ENCODE data around the gene TRNAU1AP. TPM values are rescaled to one million over a fixed set of nuclear protein-coding genes. Genes with fewer than 3 reads are reported as not detected.

The TRNAU1AP gene
- total RNA-seq, 2 donors from 2014 or later = 58.9 to 95.8 TPM

GRCh38 chr1:28601696-28602095, 48.8 kb downstream of the TRNAU1AP start:
- Mint-ChIP-seq H3K4me1 (no peaks in the 10 kb centered on the region), H3K36me3 (ENCODE audit: low read depth) (peaks cover 41% of the 10 kb centered on the region), H3K27me3 (no peaks in the 10 kb centered on the region), H3K27ac (peak overlapping the region; percentile 30), H3K4me3 (no peak overlapping the region), H3K9me3 (no peaks in the 10 kb centered on the region)
- peak; percentile 94 for ATAC-seq (replicated peaks)

- no peak overlapping the region for H3K4me3 Mint-ChIP-seq
- H3K4me1 Mint-ChIP-seq = no peaks in the 10 kb centered on the region
- no peak for ATAC-seq (replicated peaks)
- H3K9me3 Mint-ChIP-seq = no peaks in the 10 kb centered on the region
- no peaks in the 10 kb centered on the region for H3K27me3 Mint-ChIP-seq
- peaks cover 52% of the 10 kb centered on the region for H3K36me3 Mint-ChIP-seq (ENCODE audit: low read depth)
- no peak overlapping the region for H3K27ac Mint-ChIP-seq
Measured at GRCh38 chr1:28602536-28603439, 49.9 kb downstream of the TRNAU1AP start.

GRCh38 chr1:28604411-28604810, 51.5 kb downstream of the TRNAU1AP start:
- H3K4me3 Mint-ChIP-seq = no peak overlapping the region
- no peak for ATAC-seq (replicated peaks)
- no peak overlapping the region for H3K27ac Mint-ChIP-seq
- H3K27me3 Mint-ChIP-seq = no peaks in the 10 kb centered on the region
- H3K36me3 Mint-ChIP-seq (ENCODE audit: low read depth) = peaks cover 64% of the 10 kb centered on the region
- H3K4me1 Mint-ChIP-seq = no peaks in the 10 kb centered on the region
- no peaks in the 10 kb centered on the region for H3K9me3 Mint-ChIP-seq

GRCh38 chr1:28604962-28605361, 52.1 kb downstream of the TRNAU1AP start:
- Mint-ChIP-seq H3K27ac (no peak overlapping the region), H3K9me3 (no peaks in the 10 kb centered on the region), H3K27me3 (no peaks in the 10 kb centered on the region), H3K4me3 (no peak overlapping the region), H3K36me3 (ENCODE audit: low read depth) (peaks cover 69% of the 10 kb centered on the region), H3K4me1 (no peaks in the 10 kb centered on the region)
- no peak for ATAC-seq (replicated peaks)

- no peak for ATAC-seq (replicated peaks)
- H3K27ac Mint-ChIP-seq = no peak overlapping the region
- peaks cover 79% of the 10 kb centered on the region for H3K36me3 Mint-ChIP-seq (ENCODE audit: low read depth)
- H3K27me3 Mint-ChIP-seq = no peaks in the 10 kb centered on the region
- no peaks in the 10 kb centered on the region for H3K9me3 Mint-ChIP-seq
- H3K4me3 Mint-ChIP-seq = no peak overlapping the region
- no peaks in the 10 kb centered on the region for H3K4me1 Mint-ChIP-seq
Measured at GRCh38 chr1:28606771-28607170, 53.9 kb downstream of the TRNAU1AP start.

GRCh38 chr1:28613175-28613574, 60.3 kb downstream of the TRNAU1AP start:
- Mint-ChIP-seq H3K27ac (no peak overlapping the region), H3K4me3 (no peak overlapping the region), H3K4me1 (no peaks in the 10 kb centered on the region), H3K27me3 (no peaks in the 10 kb centered on the region), H3K36me3 (ENCODE audit: low read depth) (peaks cover 79% of the 10 kb centered on the region), H3K9me3 (no peaks in the 10 kb centered on the region)
- ATAC-seq (replicated peaks) = no peak

Other genes with a start within 250 kb of the TRNAU1AP start
- 10 to 100 TPM; 19.2 to 20.3 TPM for gene MED18, start 224.0 kb upstream of the TRNAU1AP start, total RNA-seq
- gene PHACTR4, start 183.3 kb upstream of the TRNAU1AP start, total RNA-seq = 10 to 100 TPM; 25.6 to 29.3 TPM
- gene RCC1, start 47.0 kb upstream of the TRNAU1AP start, total RNA-seq = 100 to 1,000 TPM in 1 of 2 donors, 10 to 100 TPM in 1; 58.6 to 116 TPM
- gene RAB42, start 39.2 kb downstream of the TRNAU1AP start, total RNA-seq = not detected
- gene TAF12, start 90.0 kb downstream of the TRNAU1AP start, total RNA-seq = 10 to 100 TPM; 15.0 to 28.4 TPM
- gene RNU11, start 95.5 kb downstream of the TRNAU1AP start, total RNA-seq = not detected
- 10 to 100 TPM; 27.4 to 33.1 TPM for gene GMEB1, start 115.7 kb downstream of the TRNAU1AP start, total RNA-seq
- 10 to 100 TPM; 60.1 to 74.9 TPM for gene YTHDF2, start 183.9 kb downstream of the TRNAU1AP start, total RNA-seq

Measured in activated T-helper 17 cell treated with anti-CD3 and anti-CD28 coated beads, Interleukin-2, amount 50 U/mL, for 72 hours (primary cell).